Measurements from ENCODE around the gene CCNF.

Gene CCNF

GRCh38 chr16:2487903-2488531, 58.8 kb downstream of the CCNF start:
- no peak for DNase-seq

- DNase-seq: no peak
Measured at GRCh38 chr16:2489581-2489980, 60.3 kb downstream of the CCNF start.

DNA sequence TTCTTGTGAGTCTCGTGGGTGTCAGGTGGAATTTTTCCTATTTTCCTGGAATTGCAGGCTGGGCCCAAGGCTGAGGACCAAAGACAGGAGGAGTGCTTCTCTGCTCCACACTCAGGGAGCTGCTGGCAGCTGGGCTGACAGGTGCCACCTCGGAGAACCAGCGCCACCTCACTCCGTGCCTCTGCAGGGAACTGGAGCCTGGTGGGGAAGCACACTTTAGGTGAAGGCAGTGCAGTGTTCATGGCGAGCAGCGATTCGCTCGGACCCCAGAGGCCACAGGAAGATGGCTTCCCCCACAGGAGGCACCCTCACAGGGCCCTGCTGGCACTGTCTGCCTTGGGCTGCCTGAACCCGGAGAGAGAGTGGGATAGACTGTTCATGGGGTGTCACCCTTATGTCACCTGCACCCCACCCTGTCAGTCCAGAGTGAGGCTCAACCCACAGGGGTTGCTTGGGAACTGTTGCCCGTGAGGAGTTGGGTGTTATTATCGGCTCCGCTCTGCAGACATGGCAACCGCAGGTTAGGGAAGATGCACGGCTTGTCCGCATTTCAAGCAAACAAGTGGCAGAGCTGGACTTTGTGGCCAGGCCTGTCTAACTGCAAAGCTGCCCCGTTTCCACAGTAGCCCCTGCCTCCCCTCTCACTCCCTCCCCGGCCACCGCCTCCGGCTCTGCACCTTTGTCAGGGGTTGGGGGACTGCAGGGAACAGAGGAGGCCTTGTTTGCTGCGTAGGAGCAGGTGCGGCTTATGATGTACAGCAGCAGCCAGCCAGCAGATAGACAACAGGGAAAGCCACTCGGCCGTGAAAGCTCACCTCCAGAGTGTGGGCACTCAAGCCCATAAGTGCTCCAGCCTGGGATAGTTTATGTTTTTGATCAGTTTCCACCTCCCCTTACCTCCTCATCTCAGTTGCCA, 61.2 kb downstream of the CCNF start:
- DNase-seq: no peak

DNA sequence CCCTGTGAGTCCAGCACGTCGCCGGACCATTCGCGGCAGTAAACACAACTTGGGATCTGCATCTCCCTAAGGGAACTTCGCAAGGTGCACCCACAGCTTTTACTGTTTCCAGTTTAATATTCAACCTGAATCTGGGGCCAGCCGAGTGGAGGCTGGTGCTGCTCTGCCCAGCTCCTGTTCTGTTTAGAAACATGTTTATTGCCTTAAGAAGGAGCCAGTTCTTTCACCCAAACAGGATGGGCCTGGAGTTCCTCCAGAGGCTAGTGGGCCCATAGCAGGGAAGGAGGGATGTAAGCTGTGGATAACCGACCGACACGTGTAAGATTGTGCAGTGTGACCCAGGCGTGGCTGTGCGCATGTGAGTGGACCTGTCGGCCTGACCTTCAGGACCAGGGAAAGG, 63.0 kb downstream of the CCNF start:
- no peak for DNase-seq

DNA sequence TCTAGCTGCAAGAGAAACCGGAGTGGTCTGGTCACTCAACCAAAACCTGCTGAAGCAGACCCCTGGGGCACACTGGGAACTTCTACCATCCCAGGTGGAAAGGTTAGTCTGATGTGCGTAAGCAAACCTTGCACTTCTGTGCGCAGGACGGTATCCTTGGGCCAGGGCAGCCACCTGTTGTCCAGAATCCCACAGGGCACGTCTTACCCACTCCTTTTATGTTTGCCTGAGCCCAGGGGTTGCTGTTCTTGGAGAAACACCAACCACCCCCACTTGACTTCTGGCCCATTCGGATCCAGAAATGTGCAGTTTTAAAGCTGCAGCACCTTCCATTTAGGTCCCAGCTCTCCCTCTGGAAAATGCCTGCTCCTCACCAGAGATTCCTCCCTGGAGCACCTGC, 64.4 kb downstream of the CCNF start:
- no peak for DNase-seq

- DNase-seq: no peak
Measured at GRCh38 chr16:2494616-2495015, 65.4 kb downstream of the CCNF start.

DNA sequence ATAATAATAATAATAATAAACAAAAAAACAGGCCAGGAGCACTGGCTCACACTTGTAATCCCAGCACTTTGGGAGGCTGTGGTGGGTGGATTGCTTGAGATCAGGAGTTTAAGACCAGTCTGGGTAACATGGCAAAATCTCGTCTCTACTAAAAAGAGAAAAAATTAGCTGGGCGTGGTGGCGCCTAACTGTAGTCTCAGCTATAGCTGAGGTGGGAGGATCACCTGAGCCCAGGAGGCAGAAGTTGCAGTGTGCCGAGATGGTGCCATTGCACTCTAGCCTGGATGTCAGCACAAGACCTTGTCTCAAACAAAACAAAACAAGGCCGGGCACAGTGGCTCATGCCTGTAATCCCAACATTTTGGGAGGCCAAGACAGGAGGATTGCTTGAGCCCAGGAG, 65.8 kb downstream of the CCNF start:
- DNase-seq: no peak

DNA sequence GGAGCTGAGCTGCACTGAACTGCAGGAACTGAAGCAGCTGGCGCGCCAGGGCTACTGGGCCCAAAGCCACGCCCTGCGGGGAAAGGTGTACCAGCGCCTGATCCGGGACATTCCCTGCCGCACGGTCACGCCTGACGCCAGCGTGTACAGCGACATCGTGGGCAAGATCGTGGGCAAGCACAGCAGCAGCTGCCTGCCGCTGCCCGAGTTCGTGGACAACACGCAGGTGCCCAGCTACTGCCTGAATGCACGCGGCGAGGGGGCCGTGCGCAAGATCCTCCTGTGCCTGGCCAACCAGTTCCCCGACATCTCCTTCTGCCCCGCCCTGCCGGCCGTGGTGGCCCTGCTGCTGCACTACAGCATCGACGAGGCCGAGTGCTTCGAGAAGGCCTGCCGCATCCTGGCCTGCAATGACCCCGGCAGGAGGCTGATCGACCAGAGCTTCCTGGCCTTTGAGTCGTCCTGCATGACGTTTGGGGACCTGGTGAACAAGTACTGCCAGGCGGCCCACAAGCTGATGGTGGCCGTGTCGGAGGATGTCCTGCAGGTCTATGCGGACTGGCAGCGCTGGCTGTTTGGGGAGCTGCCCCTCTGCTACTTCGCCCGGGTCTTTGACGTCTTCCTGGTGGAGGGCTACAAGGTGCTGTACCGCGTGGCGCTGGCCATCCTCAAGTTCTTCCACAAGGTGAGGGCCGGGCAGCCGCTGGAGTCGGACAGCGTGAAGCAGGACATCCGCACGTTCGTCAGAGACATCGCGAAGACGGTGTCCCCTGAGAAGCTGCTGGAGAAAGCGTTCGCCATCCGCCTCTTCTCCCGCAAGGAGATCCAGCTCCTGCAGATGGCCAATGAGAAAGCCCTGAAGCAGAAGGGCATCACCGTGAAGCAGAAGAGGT, 67.2 kb downstream of the CCNF start:
- no peak for DNase-seq

DNA sequence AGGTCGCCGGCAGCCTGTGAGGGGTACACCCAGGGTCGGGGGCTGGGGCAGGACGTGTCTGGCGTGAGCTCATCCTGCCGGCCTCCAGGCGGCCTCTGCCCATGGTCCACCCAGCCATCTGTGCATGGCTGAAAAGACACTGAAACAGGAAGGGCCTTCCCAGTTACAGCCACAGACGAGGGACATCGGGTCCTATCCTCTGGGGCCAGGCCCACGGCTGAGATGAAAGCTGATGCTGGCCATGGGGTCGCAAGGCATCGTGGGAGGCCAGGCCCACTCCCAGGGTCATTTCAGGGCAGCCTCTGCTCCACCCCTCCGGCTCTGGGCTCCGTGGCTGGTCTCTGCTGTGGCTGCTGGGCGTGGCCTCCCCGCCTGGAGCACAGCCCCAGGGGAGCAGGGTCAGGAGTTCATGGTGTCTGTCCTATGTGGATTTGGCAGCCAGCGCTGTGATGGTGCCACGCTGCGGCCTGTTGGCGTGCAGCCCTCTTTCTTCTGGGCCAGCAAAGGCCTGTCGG, 67.9 kb downstream of the CCNF start:
- DNase-seq: no peak

DNA sequence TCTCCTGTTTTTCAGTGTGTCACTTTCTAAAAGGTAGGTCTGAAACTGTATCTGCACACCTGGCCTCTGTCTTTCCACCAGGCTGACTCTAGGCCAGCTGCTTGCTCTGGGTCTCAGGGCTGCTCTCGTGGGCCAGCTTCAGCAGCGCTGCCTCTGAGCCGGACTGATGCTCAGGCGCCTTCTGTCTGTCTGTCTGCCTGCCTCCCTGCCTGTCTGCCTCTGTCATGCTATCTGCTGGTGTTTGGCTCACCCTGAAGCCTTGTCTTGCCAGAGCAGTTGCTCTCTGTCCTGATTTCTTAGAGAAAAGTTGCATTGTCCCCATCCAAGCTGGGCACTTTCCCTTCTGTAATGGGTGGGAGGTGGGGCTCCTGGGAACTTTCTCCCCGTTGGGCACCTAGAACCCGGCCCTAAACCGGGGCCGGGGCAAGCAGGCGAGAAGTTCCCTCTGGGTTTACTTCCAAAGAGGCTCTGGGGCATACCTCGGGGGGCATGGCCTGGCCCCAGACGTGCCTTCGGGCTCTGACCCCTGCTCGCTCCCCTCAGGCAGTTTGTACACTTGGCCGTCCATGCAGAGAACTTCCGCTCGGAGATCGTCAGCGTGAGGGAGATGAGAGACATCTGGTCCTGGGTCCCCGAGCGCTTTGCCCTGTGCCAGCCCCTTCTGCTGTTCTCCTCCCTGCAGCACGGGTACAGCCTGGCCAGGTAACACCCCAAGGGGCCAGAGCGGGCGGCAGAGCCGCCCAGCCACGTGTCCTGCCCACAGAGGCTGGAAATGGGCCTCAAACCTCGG, 68.6 kb downstream of the CCNF start:
- DNase-seq: no peak

GRCh38 chr16:2498531-2499253, 69.4 kb downstream of the CCNF start:
- DNase-seq: no peak

DNA sequence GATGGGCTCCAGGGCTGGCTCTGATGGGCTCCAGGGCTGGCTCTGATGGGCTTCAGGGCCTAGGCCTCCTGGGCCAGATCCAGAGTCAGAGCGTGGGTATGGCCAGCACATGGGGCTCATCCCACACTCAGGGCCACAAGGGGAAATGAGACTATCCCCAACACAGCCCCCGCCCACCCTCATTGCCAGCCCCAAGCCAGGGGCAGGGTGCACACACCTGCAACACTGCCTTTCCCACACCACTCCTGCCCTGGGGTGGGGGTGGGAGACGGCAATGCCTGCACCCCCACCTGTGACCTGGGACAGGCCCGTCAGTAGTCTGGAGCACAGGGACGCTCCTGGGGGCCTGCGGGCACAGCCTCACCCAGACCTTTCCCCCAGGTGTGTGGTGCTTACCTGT, 70.2 kb downstream of the CCNF start:
- DNase-seq: no peak

DNA sequence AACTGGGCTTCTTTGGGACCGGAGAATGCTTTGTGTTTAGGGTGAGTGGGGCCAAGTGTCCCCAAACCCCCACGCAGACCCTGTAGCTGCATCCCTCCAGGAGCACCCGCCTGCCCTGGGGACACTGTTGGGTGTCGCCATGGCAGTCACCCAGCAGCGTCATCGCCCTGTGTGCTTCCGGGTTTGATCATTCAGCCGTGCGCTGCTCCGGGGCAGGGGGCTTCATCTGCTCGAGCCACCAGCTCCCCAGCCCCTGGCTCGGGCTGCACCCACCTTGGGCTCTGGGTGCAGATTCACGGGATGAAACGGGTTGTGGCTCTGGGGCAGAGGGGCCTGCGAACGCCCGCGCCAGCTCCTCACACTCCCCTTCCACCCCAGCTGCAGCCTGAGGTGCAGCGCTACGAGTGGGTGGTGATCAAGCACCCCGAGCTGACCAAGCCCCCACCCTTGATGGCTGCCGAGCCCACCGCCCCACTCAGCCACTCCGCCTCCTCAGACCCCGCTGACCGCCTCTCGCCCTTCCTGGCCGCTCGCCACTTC, 70.7 kb downstream of the CCNF start:
- no peak for DNase-seq

DNA sequence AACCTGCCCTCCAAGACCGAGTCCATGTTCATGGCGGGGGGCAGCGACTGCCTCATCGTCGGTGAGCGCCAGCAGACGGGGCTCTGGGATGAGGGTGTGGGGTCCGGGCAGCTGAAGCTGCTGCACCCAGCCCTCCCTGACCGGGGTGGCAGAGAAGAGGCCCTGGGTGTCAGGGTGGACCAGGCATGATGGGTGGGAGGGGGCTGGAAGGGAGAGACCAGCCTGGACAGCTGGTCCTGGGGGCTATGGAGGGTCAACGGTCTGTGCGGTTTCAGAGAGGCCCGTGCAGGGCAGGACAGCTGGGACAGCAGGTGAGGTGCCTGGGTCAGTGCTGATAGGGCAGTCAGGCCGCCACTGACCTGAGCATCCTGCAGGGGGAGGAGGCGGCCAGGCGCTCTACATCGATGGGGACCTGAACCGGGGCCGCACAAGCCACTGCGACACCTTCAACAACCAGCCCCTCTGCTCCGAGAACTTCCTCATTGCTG, 71.2 kb downstream of the CCNF start:
- DNase-seq: no peak

DNA sequence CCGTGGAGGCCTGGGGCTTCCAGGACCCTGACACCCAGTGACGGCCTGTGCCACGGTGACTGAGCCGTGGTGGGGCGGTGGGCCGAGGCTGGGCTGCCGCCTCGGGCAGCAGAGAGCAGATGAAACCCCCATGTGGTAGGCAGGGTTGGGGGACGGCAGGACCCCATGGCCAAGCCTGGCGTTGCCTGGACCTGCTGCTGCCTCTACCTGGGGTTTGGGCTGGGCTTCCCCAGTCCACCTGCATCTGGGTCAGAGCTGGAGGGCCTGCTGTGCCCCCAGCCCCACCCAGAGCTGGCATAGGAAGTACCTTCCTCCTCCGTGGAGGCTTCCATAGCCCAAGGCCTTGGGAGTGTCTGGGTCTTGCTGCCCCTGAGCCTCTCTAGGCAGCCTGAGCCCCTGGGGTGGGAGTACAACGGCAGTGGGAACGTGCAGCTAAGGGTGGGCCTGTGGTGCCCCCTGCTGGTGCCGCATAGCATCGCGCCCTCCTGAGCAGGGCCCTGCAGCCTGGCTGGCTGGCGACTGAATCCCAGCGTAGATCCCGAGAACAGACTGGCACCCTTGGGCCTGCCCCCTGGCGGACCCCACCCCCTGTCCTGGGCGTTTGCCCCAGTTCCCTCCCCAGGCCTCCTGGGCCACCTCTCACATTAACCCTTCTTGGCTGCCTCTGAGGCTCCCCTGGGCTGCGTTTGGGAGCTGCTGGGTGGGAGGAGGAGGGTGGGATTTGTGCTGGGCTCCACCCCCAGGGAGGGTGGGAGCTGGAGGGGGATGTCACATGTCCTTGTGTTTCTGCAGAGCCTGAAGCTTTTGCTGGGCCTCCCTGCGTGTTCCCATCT, 71.9 kb downstream of the CCNF start:
- DNase-seq: peak; percentile 35 to 55

DNA sequence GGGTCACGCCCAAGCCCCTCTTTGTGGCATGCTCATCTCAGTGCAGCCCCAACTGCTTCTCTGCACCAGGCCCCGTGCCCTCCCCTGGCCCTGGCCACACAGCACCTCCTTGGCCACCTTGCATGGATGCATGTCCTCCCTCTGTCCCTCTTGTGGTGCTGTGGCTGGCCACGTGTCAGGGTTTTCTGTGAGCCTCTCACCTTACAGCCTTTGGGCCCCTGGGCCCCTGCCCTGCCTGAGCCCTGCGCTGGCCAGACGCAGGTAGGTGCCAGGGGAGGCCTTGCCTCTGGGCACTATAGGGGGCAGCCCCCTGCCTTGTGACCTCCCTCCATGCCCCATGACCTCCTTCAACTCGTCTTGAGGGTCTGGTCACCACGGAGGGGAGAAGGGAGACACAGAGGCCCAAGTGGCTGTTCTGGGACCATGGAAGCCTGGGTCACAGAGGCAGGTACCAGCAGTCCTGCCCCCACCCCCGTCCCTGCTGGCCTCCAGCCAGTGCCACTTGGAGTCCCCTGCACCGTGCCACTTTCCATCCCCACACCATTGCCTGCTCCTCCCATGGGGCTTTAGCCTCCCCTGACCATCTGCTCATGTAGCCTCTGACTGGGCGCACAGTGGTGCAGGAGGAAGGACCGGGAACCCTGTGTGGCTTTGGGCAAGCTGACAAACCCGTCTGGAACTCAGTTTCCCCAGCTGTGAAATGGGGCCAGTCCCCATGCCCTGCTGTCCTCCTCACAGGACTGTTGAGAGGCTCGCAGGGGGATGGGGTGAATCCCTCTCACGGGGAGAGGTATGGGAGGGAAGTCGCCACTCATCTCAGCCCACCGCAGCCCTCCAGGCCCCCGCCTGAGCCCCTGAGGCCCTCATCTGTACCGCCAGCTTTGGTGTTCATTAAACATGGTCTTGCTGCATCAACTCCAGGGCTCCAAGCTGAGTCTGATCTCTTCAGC, 73.0 kb downstream of the CCNF start:
- no peak for DNase-seq

DNA sequence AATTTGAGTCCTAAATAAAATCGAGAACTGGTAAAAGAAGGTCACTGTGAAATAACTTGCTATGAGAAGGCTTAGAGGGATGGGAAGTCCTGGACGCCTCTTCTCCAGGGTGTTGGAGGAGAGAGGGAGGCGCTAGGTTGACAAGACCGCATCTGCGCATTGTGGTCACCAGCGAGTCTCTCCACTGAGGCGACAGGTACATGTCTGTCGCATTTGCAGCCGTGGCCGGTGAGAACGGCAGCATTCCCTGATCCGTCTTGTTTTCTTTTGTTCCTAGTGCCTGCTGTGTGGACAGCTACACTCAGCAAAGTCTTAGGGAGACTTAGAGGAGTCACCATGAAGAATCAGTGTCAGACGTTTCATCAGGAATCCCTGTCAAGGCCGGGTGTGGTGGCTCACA, 76.4 kb downstream of the CCNF start:
- DNase-seq: no peak

- DNase-seq: peak in 1 of 2 experiments; percentile 24
Measured at GRCh38 chr16:2507052-2507659, 77.9 kb downstream of the CCNF start.

DNA sequence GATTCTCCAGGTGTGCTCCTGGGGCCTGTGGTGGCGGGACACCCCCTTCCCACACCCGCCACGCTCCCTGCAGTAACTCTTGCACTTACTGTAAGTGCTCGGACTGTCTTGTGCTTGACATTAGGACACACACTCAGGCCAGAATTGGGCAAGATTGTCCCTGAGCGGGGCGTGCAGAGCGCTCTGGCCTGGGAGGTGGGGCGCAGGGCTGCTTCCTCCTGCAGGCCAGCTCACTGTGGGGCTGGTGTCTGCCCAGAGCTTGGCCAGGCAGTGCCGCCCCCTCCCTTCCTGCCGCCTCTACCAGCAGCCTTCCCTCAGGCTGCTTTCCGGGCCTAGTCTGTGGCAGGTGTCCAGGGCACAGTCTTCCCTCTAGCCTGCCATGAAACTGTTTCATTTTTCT, 78.4 kb downstream of the CCNF start:
- no peak for DNase-seq
